ENCODE measurements around the gene CPNE8. TPM values are rescaled to one million over a fixed set of nuclear protein-coding genes. Genes with fewer than 3 reads are reported as not detected.

CPNE8 gene
- total RNA-seq, 1 donor from 2014 or later: 9.4 TPM

GRCh38 chr12:38880288-38880687 is 25.1 kb downstream of the CPNE8 start:
- Mint-ChIP-seq H3K36me3 (ENCODE audit: low read depth, unreplicated experiment) (peaks cover 3% of the 10 kb centered on the region), H3K4me1 (ENCODE audit: low read depth, unreplicated experiment) (no peaks in the 10 kb centered on the region), H3K27ac (ENCODE audit: unreplicated experiment) (no peak overlapping the region), H3K9me3 (ENCODE audit: unreplicated experiment) (peaks cover 2% of the 10 kb centered on the region), H3K27me3 (ENCODE audit: low read depth, unreplicated experiment) (no peaks in the 10 kb centered on the region), H3K4me3 (ENCODE audit: unreplicated experiment) (no peak overlapping the region)
- no peak overlapping the region for H2AFZ ChIP-seq (ENCODE audit: low read depth, low read length)
- H3K27me3 ChIP-seq (ENCODE audit: insufficient read depth, low read length): no peaks in the 10 kb centered on the region
- no peak overlapping the region for H3K27ac ChIP-seq (ENCODE audit: low read depth, low read length)
- DNase-seq (ENCODE audit: low read depth): no peak
- no peaks in the 10 kb centered on the region for H3K9me3 ChIP-seq (ENCODE audit: insufficient read depth, low read depth, low read length)
- TF ChIP-seq EZH2 (IDR thresholded peaks at IDR 0.05; ENCODE audit: insufficient read depth, low read length) (no peak), CTCF (IDR thresholded peaks at IDR 0.05; ENCODE audit: insufficient read depth, low read depth, low read length) (no peak)
- H3K4me3 ChIP-seq (ENCODE audit: insufficient read depth, low read depth, low read length): no peak overlapping the region
- no peaks in the 10 kb centered on the region for H4K20me1 ChIP-seq (ENCODE audit: insufficient read depth, low read length)
- FAIRE-seq: no peak
- H3K9ac ChIP-seq (ENCODE audit: low read length): no peak overlapping the region
- H3K4me2 ChIP-seq (ENCODE audit: low read length): no peak overlapping the region
- H3K79me2 ChIP-seq (ENCODE audit: insufficient read depth, low read length): no peaks in the 10 kb centered on the region
- H3K4me1 ChIP-seq (ENCODE audit: insufficient read depth, low read length): no peaks in the 10 kb centered on the region
- H3K36me3 ChIP-seq (ENCODE audit: insufficient read depth, low read length): no peaks in the 10 kb centered on the region

GRCh38 chr12:38878986-38879385 is 26.4 kb downstream of the CPNE8 start:
- H4K20me1 ChIP-seq (ENCODE audit: insufficient read depth, low read length): no peaks in the 10 kb centered on the region
- no peaks in the 10 kb centered on the region for H3K4me1 ChIP-seq (ENCODE audit: insufficient read depth, low read length)
- Mint-ChIP-seq H3K27me3 (ENCODE audit: low read depth, unreplicated experiment) (no peaks in the 10 kb centered on the region), H3K27ac (ENCODE audit: unreplicated experiment) (no peak overlapping the region), H3K4me1 (ENCODE audit: low read depth, unreplicated experiment) (no peaks in the 10 kb centered on the region), H3K4me3 (ENCODE audit: unreplicated experiment) (no peak overlapping the region), H3K36me3 (ENCODE audit: low read depth, unreplicated experiment) (peaks cover 3% of the 10 kb centered on the region), H3K9me3 (ENCODE audit: unreplicated experiment) (peaks cover 2% of the 10 kb centered on the region)
- no peaks in the 10 kb centered on the region for H3K79me2 ChIP-seq (ENCODE audit: insufficient read depth, low read length)
- DNase-seq (ENCODE audit: low read depth) (no peak), FAIRE-seq (no peak)
- no peaks in the 10 kb centered on the region for H3K36me3 ChIP-seq (ENCODE audit: insufficient read depth, low read length)
- H3K9ac ChIP-seq (ENCODE audit: low read length): no peak overlapping the region
- H2AFZ ChIP-seq (ENCODE audit: low read depth, low read length): no peak overlapping the region
- H3K4me3 ChIP-seq (ENCODE audit: insufficient read depth, low read depth, low read length): no peak overlapping the region
- H3K27me3 ChIP-seq (ENCODE audit: insufficient read depth, low read length): no peaks in the 10 kb centered on the region
- no peak overlapping the region for H3K4me2 ChIP-seq (ENCODE audit: low read length)
- TF ChIP-seq CTCF (IDR thresholded peaks at IDR 0.05; ENCODE audit: insufficient read depth, low read depth, low read length): no peak
- no peak for TF ChIP-seq EZH2 (IDR thresholded peaks at IDR 0.05; ENCODE audit: insufficient read depth, low read length)
- H3K9me3 ChIP-seq (ENCODE audit: insufficient read depth, low read depth, low read length): no peaks in the 10 kb centered on the region
- no peak overlapping the region for H3K27ac ChIP-seq (ENCODE audit: low read depth, low read length)

- H3K36me3 ChIP-seq (ENCODE audit: insufficient read depth, low read length): no peaks in the 10 kb centered on the region
- Mint-ChIP-seq H3K4me1 (ENCODE audit: low read depth, unreplicated experiment) (no peaks in the 10 kb centered on the region), H3K27me3 (ENCODE audit: low read depth, unreplicated experiment) (no peaks in the 10 kb centered on the region), H3K9me3 (ENCODE audit: unreplicated experiment) (peaks cover 2% of the 10 kb centered on the region), H3K27ac (ENCODE audit: unreplicated experiment) (no peak overlapping the region), H3K4me3 (ENCODE audit: unreplicated experiment) (no peak overlapping the region), H3K36me3 (ENCODE audit: low read depth, unreplicated experiment) (peaks cover 3% of the 10 kb centered on the region)
- H3K4me2 ChIP-seq (ENCODE audit: low read length): peak overlapping the region; percentile 29
- no peaks in the 10 kb centered on the region for H3K4me1 ChIP-seq (ENCODE audit: insufficient read depth, low read length)
- H3K9ac ChIP-seq (ENCODE audit: low read length): no peak overlapping the region
- H3K27me3 ChIP-seq (ENCODE audit: insufficient read depth, low read length): no peaks in the 10 kb centered on the region
- no peak for TF ChIP-seq CTCF (IDR thresholded peaks at IDR 0.05; ENCODE audit: insufficient read depth, low read depth, low read length)
- no peak overlapping the region for H3K4me3 ChIP-seq (ENCODE audit: insufficient read depth, low read depth, low read length)
- no peak for DNase-seq (ENCODE audit: low read depth)
- H3K79me2 ChIP-seq (ENCODE audit: insufficient read depth, low read length): no peaks in the 10 kb centered on the region
- no peaks in the 10 kb centered on the region for H3K9me3 ChIP-seq (ENCODE audit: insufficient read depth, low read depth, low read length)
- H4K20me1 ChIP-seq (ENCODE audit: insufficient read depth, low read length): no peaks in the 10 kb centered on the region
- no peak overlapping the region for H2AFZ ChIP-seq (ENCODE audit: low read depth, low read length)
- no peak for FAIRE-seq
- H3K27ac ChIP-seq (ENCODE audit: low read depth, low read length): no peak overlapping the region
These were observed 27.1 kb downstream of the CPNE8 start for GRCh38 chr12:38878333-38878705.
